Measurements from ENCODE around the gene EPHA3.

EPHA3 gene

DNA sequence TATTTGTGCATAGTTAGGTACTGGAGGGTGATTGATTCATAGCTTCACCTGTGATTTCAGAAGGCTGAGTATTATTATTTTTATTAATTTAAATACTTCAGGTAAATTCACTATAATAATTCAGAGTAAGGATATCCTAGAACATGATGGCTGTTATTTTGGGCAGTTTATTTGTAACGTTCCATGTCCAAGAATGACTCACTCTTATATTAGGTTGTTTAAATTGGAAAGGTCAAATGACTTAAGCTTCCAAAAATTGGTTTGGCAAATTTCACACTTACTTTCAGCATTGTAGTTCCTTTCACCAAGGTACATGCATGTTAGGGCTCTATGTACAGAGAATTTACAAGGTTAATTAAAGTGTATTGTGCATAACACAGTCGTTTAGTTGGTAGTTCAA lies 120.2 kb downstream of the EPHA3 start:
- H3K4me3 ChIP-seq (ENCODE audit: low read depth, low read length) = no peak overlapping the region
- no peak for DNase-seq (ENCODE audit: low read depth)
- TF ChIP-seq MYC (IDR thresholded peaks at IDR 0.05; ENCODE audit: low read depth, low read length) (no peak), POLR2A (IDR thresholded peaks at IDR 0.05; ENCODE audit: extremely low read depth, insufficient read length) (no peak)
- TF ChIP-seq, protein P1, sequence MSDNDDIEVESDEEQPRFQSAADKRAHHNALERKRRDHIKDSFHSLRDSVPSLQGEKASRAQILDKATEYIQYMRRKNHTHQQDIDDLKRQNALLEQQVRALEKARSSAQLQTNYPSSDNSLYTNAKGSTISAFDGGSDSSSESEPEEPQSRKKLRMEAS (IDR thresholded peaks at IDR 0.05; ENCODE audit: low read depth, low read length) = no peak
- TF ChIP-seq, protein P2, sequence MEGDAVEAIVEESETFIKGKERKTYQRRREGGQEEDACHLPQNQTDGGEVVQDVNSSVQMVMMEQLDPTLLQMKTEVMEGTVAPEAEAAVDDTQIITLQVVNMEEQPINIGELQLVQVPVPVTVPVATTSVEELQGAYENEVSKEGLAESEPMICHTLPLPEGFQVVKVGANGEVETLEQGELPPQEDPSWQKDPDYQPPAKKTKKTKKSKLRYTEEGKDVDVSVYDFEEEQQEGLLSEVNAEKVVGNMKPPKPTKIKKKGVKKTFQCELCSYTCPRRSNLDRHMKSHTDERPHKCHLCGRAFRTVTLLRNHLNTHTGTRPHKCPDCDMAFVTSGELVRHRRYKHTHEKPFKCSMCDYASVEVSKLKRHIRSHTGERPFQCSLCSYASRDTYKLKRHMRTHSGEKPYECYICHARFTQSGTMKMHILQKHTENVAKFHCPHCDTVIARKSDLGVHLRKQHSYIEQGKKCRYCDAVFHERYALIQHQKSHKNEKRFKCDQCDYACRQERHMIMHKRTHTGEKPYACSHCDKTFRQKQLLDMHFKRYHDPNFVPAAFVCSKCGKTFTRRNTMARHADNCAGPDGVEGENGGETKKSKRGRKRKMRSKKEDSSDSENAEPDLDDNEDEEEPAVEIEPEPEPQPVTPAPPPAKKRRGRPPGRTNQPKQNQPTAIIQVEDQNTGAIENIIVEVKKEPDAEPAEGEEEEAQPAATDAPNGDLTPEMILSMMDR (IDR thresholded peaks at IDR 0.05; ENCODE audit: low read depth, low read length) = no peak

DNA sequence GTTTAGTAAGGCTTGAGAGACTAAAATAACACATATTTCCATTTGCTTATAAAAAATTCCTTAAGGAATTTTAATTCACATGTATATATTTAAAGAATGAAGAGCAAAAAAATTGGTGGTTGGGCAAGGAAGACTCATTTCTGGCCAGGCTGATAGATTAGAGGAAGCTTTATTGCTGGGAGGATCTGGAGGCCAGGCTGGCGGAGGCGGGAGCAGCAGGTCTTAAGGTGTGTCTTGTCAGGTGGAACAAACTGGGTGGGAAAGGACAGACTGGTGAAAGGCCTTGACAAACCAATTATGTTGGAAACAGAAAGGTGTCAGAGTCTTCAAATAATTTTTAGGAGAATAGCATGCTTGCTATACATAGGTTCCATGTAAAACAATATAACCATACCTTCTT lies 124.7 kb downstream of the EPHA3 start:
- DNase-seq (ENCODE audit: low read depth) = no peak
- TF ChIP-seq MYC (IDR thresholded peaks at IDR 0.05; ENCODE audit: low read depth, low read length) = no peak
- no peak for TF ChIP-seq POLR2A (IDR thresholded peaks at IDR 0.05; ENCODE audit: extremely low read depth, insufficient read length)
- TF ChIP-seq, protein P2 (IDR thresholded peaks at IDR 0.05; ENCODE audit: low read depth, low read length) = no peak
- TF ChIP-seq, protein P1 (IDR thresholded peaks at IDR 0.05; ENCODE audit: low read depth, low read length) = no peak
- H3K4me3 ChIP-seq (ENCODE audit: low read depth, low read length) = no peak overlapping the region

DNA sequence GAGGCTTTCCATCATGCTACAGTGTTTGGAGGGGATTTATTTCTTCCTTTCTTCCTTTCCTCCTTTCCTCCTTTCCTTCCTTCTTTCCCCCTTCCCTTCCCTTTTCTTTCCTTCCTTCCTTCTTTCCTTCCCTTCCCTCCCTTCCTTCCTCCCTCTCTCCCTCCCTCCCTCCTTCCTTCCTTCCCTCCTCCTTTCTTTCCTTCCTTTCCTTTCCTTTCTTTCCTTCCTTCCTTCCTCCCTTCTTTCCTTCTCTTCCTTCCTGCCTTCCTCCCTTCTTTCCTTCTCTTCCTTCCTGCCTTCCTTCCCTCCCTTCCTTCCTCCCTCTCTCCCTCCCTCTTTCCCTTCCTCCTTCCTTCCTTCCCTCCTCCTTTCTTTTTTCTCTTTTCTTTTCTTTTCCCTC lies 127.2 kb downstream of the EPHA3 start:
- no peak overlapping the region for H3K4me3 ChIP-seq (ENCODE audit: low read depth, low read length)
- no peak for DNase-seq (ENCODE audit: low read depth)
- TF ChIP-seq MYC (IDR thresholded peaks at IDR 0.05; ENCODE audit: low read depth, low read length) = no peak
- no peak for TF ChIP-seq POLR2A (IDR thresholded peaks at IDR 0.05; ENCODE audit: extremely low read depth, insufficient read length)
- TF ChIP-seq, protein P1 (IDR thresholded peaks at IDR 0.05; ENCODE audit: low read depth, low read length) = no peak
- TF ChIP-seq, protein P2 (IDR thresholded peaks at IDR 0.05; ENCODE audit: low read depth, low read length) = no peak

DNA sequence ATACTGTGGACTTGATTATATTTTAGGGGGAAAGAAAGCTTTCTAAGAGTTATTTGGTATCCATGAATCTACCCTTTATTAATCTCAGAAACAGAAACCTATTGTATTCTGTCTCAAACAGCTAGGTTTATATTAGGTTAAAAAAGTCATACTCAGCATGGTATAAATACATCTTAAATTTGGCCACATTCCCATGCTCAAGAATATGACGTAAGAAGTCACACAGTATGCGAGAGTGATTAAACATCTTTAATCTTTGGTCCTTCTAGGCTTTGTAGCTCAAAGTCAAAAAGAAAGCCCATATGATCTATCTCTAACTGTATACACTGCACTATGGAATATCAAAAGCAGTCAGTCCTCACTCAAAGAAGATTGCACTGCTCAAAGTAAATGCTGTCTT lies 131.4 kb downstream of the EPHA3 start:
- no peak for DNase-seq (ENCODE audit: low read depth)
- TF ChIP-seq MYC (IDR thresholded peaks at IDR 0.05; ENCODE audit: low read depth, low read length) (no peak), POLR2A (IDR thresholded peaks at IDR 0.05; ENCODE audit: extremely low read depth, insufficient read length) (no peak)
- TF ChIP-seq, protein P1 (IDR thresholded peaks at IDR 0.05; ENCODE audit: low read depth, low read length) = no peak
- TF ChIP-seq, protein P2 (IDR thresholded peaks at IDR 0.05; ENCODE audit: low read depth, low read length) = no peak
- no peak overlapping the region for H3K4me3 ChIP-seq (ENCODE audit: low read depth, low read length)

DNA sequence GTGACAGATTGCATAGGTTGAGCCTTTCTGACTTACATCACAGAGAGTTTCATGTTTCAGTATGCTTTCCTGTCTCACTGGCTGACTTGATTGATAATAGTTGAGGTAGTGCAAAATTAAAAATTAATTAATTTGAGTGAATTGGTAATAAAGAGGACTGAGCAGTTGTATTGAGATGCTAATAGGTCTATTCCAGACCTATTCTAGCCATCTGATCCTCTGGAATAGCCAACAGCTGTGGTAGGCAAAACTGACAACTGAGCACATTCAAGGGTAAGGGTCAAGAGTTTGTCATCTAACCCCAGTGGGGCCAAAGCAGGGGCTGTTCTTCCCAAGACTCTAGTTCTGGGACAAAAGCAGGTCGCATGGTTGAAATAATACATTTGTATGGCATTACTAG lies 132.4 kb downstream of the EPHA3 start:
- no peak overlapping the region for H3K4me3 ChIP-seq (ENCODE audit: low read depth, low read length)
- TF ChIP-seq, protein P2 (IDR thresholded peaks at IDR 0.05; ENCODE audit: low read depth, low read length) = no peak
- TF ChIP-seq MYC (IDR thresholded peaks at IDR 0.05; ENCODE audit: low read depth, low read length) (no peak), POLR2A (IDR thresholded peaks at IDR 0.05; ENCODE audit: extremely low read depth, insufficient read length) (no peak)
- TF ChIP-seq, protein P1 (IDR thresholded peaks at IDR 0.05; ENCODE audit: low read depth, low read length) = no peak
- DNase-seq (ENCODE audit: low read depth) = no peak

DNA sequence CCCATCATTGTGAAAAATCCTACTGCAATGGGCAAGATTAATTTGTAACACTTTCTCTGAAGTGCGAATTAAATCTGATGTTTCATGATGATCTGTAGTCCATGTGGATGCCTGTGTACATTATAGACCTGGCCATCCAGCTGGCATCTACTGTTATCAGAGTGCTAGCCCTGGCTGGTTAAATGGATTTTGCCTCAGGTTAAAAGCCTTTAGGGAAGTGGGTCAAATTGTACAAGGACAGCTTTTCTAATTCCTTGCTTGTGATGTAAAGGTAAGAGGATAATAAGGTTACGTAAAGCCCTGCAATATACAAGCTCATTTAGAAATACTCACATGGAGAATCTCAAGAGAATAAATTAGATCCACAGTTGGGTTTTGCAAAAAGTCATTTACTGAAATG lies 138.2 kb downstream of the EPHA3 start:
- no peak for DNase-seq (ENCODE audit: low read depth)
- no peak for TF ChIP-seq POLR2A (IDR thresholded peaks at IDR 0.05; ENCODE audit: extremely low read depth, insufficient read length)
- TF ChIP-seq, protein P1 (IDR thresholded peaks at IDR 0.05; ENCODE audit: low read depth, low read length) = no peak
- TF ChIP-seq, protein P2 (IDR thresholded peaks at IDR 0.05; ENCODE audit: low read depth, low read length) = no peak
- no peak for TF ChIP-seq MYC (IDR thresholded peaks at IDR 0.05; ENCODE audit: low read depth, low read length)
- no peak overlapping the region for H3K4me3 ChIP-seq (ENCODE audit: low read depth, low read length)
